ENCODE measurements around the gene LRRK1.

LRRK1 gene

GRCh38 chr15:100877551-100877950 is 41.6 kb upstream of the LRRK1 start:
- Histone ChIP-seq H3K9me3 (ENCODE audit: insufficient read depth, low read length) (no peaks in the 10 kb centered on the region), H3K4me2 (ENCODE audit: low read length) (no peak overlapping the region), H3K9ac (ENCODE audit: low read length) (no peak overlapping the region), H3K27me3 (ENCODE audit: low read depth, low read length) (peaks cover 11% of the 10 kb centered on the region; the same call in 1 of the 2 replicates), H4K20me1 (ENCODE audit: insufficient read depth, low read length) (no peaks in the 10 kb centered on the region), H3K4me3 (ENCODE audit: low read length) (no peak overlapping the region), H3K4me1 (ENCODE audit: low read length) (peaks cover 5% of the 10 kb centered on the region), H3K79me2 (ENCODE audit: low read length) (no peaks in the 10 kb centered on the region), H2AFZ (ENCODE audit: low read depth, low read length) (no peak overlapping the region), H3K36me3 (replicated peaks; ENCODE audit: low read depth, low read length) (no peaks in the 10 kb centered on the region), H3K27ac (ENCODE audit: low read length) (no peak overlapping the region)
- TF ChIP-seq EZH2phosphoT487 (IDR thresholded peaks at IDR 0.05; ENCODE audit: low read depth) (no peak), CTCF (IDR thresholded peaks at IDR 0.05; ENCODE audit: low read depth, low read length) (no peak)

GRCh38 chr15:100878130-100878529 is 41.0 kb upstream of the LRRK1 start:
- peaks cover 11% of the 10 kb centered on the region; the same call in 1 of the 2 replicates for H3K27me3 ChIP-seq (ENCODE audit: low read depth, low read length)
- no peak overlapping the region for H3K4me3 ChIP-seq (ENCODE audit: low read length)
- H3K4me1 ChIP-seq (ENCODE audit: low read length) = no peaks in the 10 kb centered on the region
- H4K20me1 ChIP-seq (ENCODE audit: insufficient read depth, low read length) = no peaks in the 10 kb centered on the region
- H3K4me2 ChIP-seq (ENCODE audit: low read length) = no peak overlapping the region
- H2AFZ ChIP-seq (ENCODE audit: low read depth, low read length) = no peak overlapping the region
- no peaks in the 10 kb centered on the region for H3K9me3 ChIP-seq (ENCODE audit: insufficient read depth, low read length)
- no peak overlapping the region for H3K27ac ChIP-seq (ENCODE audit: low read length)
- H3K79me2 ChIP-seq (ENCODE audit: low read length) = no peaks in the 10 kb centered on the region
- no peak overlapping the region for H3K9ac ChIP-seq (ENCODE audit: low read length)
- no peaks in the 10 kb centered on the region for H3K36me3 ChIP-seq (replicated peaks; ENCODE audit: low read depth, low read length)
- TF ChIP-seq EZH2phosphoT487 (IDR thresholded peaks at IDR 0.05; ENCODE audit: low read depth) = no peak
- TF ChIP-seq CTCF (IDR thresholded peaks at IDR 0.05; ENCODE audit: low read depth, low read length) = no peak

- Histone ChIP-seq H3K79me2 (ENCODE audit: low read length) (no peaks in the 10 kb centered on the region), H3K27ac (ENCODE audit: low read length) (no peak overlapping the region), H3K27me3 (ENCODE audit: low read depth, low read length) (peaks cover 11% of the 10 kb centered on the region; the same call in 1 of the 2 replicates), H4K20me1 (ENCODE audit: insufficient read depth, low read length) (no peaks in the 10 kb centered on the region), H2AFZ (ENCODE audit: low read depth, low read length) (no peak overlapping the region), H3K9ac (ENCODE audit: low read length) (no peak overlapping the region), H3K4me3 (ENCODE audit: low read length) (no peak overlapping the region), H3K4me2 (ENCODE audit: low read length) (no peak overlapping the region), H3K4me1 (ENCODE audit: low read length) (no peaks in the 10 kb centered on the region), H3K9me3 (ENCODE audit: insufficient read depth, low read length) (no peaks in the 10 kb centered on the region), H3K36me3 (replicated peaks; ENCODE audit: low read depth, low read length) (no peaks in the 10 kb centered on the region)
- TF ChIP-seq EZH2phosphoT487 (IDR thresholded peaks at IDR 0.05; ENCODE audit: low read depth) = no peak
- no peak for TF ChIP-seq CTCF (IDR thresholded peaks at IDR 0.05; ENCODE audit: low read depth, low read length)
Measured at GRCh38 chr15:100878648-100879047, 40.5 kb upstream of the LRRK1 start.

- no peak overlapping the region for H3K4me2 ChIP-seq (ENCODE audit: low read length)
- H3K9me3 ChIP-seq (ENCODE audit: insufficient read depth, low read length) = no peaks in the 10 kb centered on the region
- peaks cover 7% of the 10 kb centered on the region; the same call in 1 of the 2 replicates for H3K27me3 ChIP-seq (ENCODE audit: low read depth, low read length)
- no peaks in the 10 kb centered on the region for H4K20me1 ChIP-seq (ENCODE audit: insufficient read depth, low read length)
- H3K4me3 ChIP-seq (ENCODE audit: low read length) = no peak overlapping the region
- no peaks in the 10 kb centered on the region for H3K36me3 ChIP-seq (replicated peaks; ENCODE audit: low read depth, low read length)
- TF ChIP-seq EZH2phosphoT487 (IDR thresholded peaks at IDR 0.05; ENCODE audit: low read depth) (no peak), CTCF (IDR thresholded peaks at IDR 0.05; ENCODE audit: low read depth, low read length) (no peak)
- H3K4me1 ChIP-seq (ENCODE audit: low read length) = no peaks in the 10 kb centered on the region
- no peak overlapping the region for H3K9ac ChIP-seq (ENCODE audit: low read length)
- no peaks in the 10 kb centered on the region for H3K79me2 ChIP-seq (ENCODE audit: low read length)
- H2AFZ ChIP-seq (ENCODE audit: low read depth, low read length) = no peak overlapping the region
- H3K27ac ChIP-seq (ENCODE audit: low read length) = no peak overlapping the region
Measured at GRCh38 chr15:100879061-100879463, 40.1 kb upstream of the LRRK1 start.

All from OCI-LY3 (cell line).